ENCODE results near the gene FKBP11.

The FKBP11 gene

GRCh38 chr12:48925304-48926011, at the start of gene FKBP11:
Gene FKBP11, minus strand, starts transcription at chr12:48925492. Its CDS starts 64 bp downstream, at chr12:48925428.
- H3K36me3 ChIP-seq (ENCODE audit: control insufficient read depth, insufficient read depth, low read length), result no peaks in the 10 kb centered on the region
- H3K4me1 ChIP-seq (ENCODE audit: control insufficient read depth, insufficient read depth, low read length), result peaks cover 10% of the 10 kb centered on the region

GRCh38 chr12:48973941-48974673, 48.8 kb upstream of the FKBP11 start:
- H3K9me3 ChIP-seq (ENCODE audit: control insufficient read depth, low read length), result no peaks in the 10 kb centered on the region
- H3K4me3 ChIP-seq (ENCODE audit: low read length), result no peak overlapping the region
- H3K27me3 ChIP-seq (ENCODE audit: control insufficient read depth, insufficient read depth, low read length), result peaks cover 89% of the 10 kb centered on the region
- H3K36me3 ChIP-seq (ENCODE audit: control insufficient read depth, insufficient read depth, low read length), result no peaks in the 10 kb centered on the region
- H3K4me1 ChIP-seq (ENCODE audit: control insufficient read depth, insufficient read depth, low read length), result peaks cover 47% of the 10 kb centered on the region
- no peak overlapping the region for H3K9ac ChIP-seq (ENCODE audit: low read length)

More at GRCh38 chr12:48925304-48926011, at the start of gene FKBP11:
- H3K27me3 ChIP-seq (ENCODE audit: control insufficient read depth, insufficient read depth, low read length), result no peaks in the 10 kb centered on the region
- peak within 1 kb of the TSS; percentile 89 for H3K4me3 ChIP-seq (ENCODE audit: low read length)
- H3K9ac ChIP-seq (ENCODE audit: low read length), result peak within 1 kb of the TSS; percentile 90
- no peaks in the 10 kb centered on the region for H3K9me3 ChIP-seq (ENCODE audit: control insufficient read depth, low read length)

- Histone ChIP-seq H3K4me3 (ENCODE audit: low read length) (no peak overlapping the region), H3K4me1 (ENCODE audit: control insufficient read depth, insufficient read depth, low read length) (peaks cover 42% of the 10 kb centered on the region), H3K36me3 (ENCODE audit: control insufficient read depth, insufficient read depth, low read length) (no peaks in the 10 kb centered on the region), H3K9me3 (ENCODE audit: control insufficient read depth, low read length) (no peaks in the 10 kb centered on the region), H3K9ac (ENCODE audit: low read length) (no peak overlapping the region), H3K27me3 (ENCODE audit: control insufficient read depth, insufficient read depth, low read length) (peaks cover 86% of the 10 kb centered on the region)
Measured at GRCh38 chr12:48973531-48973930, 48.2 kb upstream of the FKBP11 start.

- peaks cover 84% of the 10 kb centered on the region for H3K27me3 ChIP-seq (ENCODE audit: control insufficient read depth, insufficient read depth, low read length)
Measured at GRCh38 chr12:48972952-48973483, 47.7 kb upstream of the FKBP11 start.

GRCh38 chr12:48972213-48972951, 47.1 kb upstream of the FKBP11 start:
- H3K4me1 ChIP-seq (ENCODE audit: control insufficient read depth, insufficient read depth, low read length), result peaks cover 30% of the 10 kb centered on the region
- no peaks in the 10 kb centered on the region for H3K36me3 ChIP-seq (ENCODE audit: control insufficient read depth, insufficient read depth, low read length)
- H3K4me3 ChIP-seq (ENCODE audit: low read length), result no peak overlapping the region
- no peaks in the 10 kb centered on the region for H3K9me3 ChIP-seq (ENCODE audit: control insufficient read depth, low read length)
- H3K9ac ChIP-seq (ENCODE audit: low read length), result no peak overlapping the region
- peaks cover 79% of the 10 kb centered on the region for H3K27me3 ChIP-seq (ENCODE audit: control insufficient read depth, insufficient read depth, low read length)

More at GRCh38 chr12:48972952-48973483, 47.7 kb upstream of the FKBP11 start:
- peaks cover 37% of the 10 kb centered on the region for H3K4me1 ChIP-seq (ENCODE audit: control insufficient read depth, insufficient read depth, low read length)
- no peak overlapping the region for H3K4me3 ChIP-seq (ENCODE audit: low read length)
- no peaks in the 10 kb centered on the region for H3K36me3 ChIP-seq (ENCODE audit: control insufficient read depth, insufficient read depth, low read length)
- no peaks in the 10 kb centered on the region for H3K9me3 ChIP-seq (ENCODE audit: control insufficient read depth, low read length)
- H3K9ac ChIP-seq (ENCODE audit: low read length), result no peak overlapping the region

- peaks cover 71% of the 10 kb centered on the region for H3K27me3 ChIP-seq (ENCODE audit: control insufficient read depth, insufficient read depth, low read length)
- peaks cover 28% of the 10 kb centered on the region for H3K4me1 ChIP-seq (ENCODE audit: control insufficient read depth, insufficient read depth, low read length)
- H3K9ac ChIP-seq (ENCODE audit: low read length), result no peak overlapping the region
- no peaks in the 10 kb centered on the region for H3K36me3 ChIP-seq (ENCODE audit: control insufficient read depth, insufficient read depth, low read length)
- H3K4me3 ChIP-seq (ENCODE audit: low read length), result no peak overlapping the region
- no peaks in the 10 kb centered on the region for H3K9me3 ChIP-seq (ENCODE audit: control insufficient read depth, low read length)
Measured at GRCh38 chr12:48970702-48971334, 45.5 kb upstream of the FKBP11 start.

GRCh38 chr12:48969833-48970701, 44.8 kb upstream of the FKBP11 start:
- Histone ChIP-seq H3K4me1 (ENCODE audit: control insufficient read depth, insufficient read depth, low read length) (peaks cover 28% of the 10 kb centered on the region), H3K36me3 (ENCODE audit: control insufficient read depth, insufficient read depth, low read length) (no peaks in the 10 kb centered on the region), H3K9ac (ENCODE audit: low read length) (no peak overlapping the region), H3K4me3 (ENCODE audit: low read length) (no peak overlapping the region), H3K9me3 (ENCODE audit: control insufficient read depth, low read length) (no peaks in the 10 kb centered on the region), H3K27me3 (ENCODE audit: control insufficient read depth, insufficient read depth, low read length) (peaks cover 67% of the 10 kb centered on the region)

GRCh38 chr12:48969160-48969771, 44.0 kb upstream of the FKBP11 start:
- Histone ChIP-seq H3K9me3 (ENCODE audit: control insufficient read depth, low read length) (no peaks in the 10 kb centered on the region), H3K36me3 (ENCODE audit: control insufficient read depth, insufficient read depth, low read length) (no peaks in the 10 kb centered on the region), H3K4me1 (ENCODE audit: control insufficient read depth, insufficient read depth, low read length) (peaks cover 28% of the 10 kb centered on the region), H3K9ac (ENCODE audit: low read length) (peak overlapping the region; percentile 12), H3K27me3 (ENCODE audit: control insufficient read depth, insufficient read depth, low read length) (peaks cover 59% of the 10 kb centered on the region), H3K4me3 (ENCODE audit: low read length) (no peak overlapping the region)

GRCh38 chr12:48968467-48968866, 43.2 kb upstream of the FKBP11 start:
- Histone ChIP-seq H3K9me3 (ENCODE audit: control insufficient read depth, low read length) (no peaks in the 10 kb centered on the region), H3K27me3 (ENCODE audit: control insufficient read depth, insufficient read depth, low read length) (peaks cover 51% of the 10 kb centered on the region), H3K9ac (ENCODE audit: low read length) (no peak overlapping the region), H3K4me3 (ENCODE audit: low read length) (no peak overlapping the region), H3K36me3 (ENCODE audit: control insufficient read depth, insufficient read depth, low read length) (no peaks in the 10 kb centered on the region), H3K4me1 (ENCODE audit: control insufficient read depth, insufficient read depth, low read length) (peaks cover 28% of the 10 kb centered on the region)

- H3K27me3 ChIP-seq (ENCODE audit: control insufficient read depth, insufficient read depth, low read length), result peaks cover 46% of the 10 kb centered on the region
- no peak overlapping the region for H3K4me3 ChIP-seq (ENCODE audit: low read length)
- H3K36me3 ChIP-seq (ENCODE audit: control insufficient read depth, insufficient read depth, low read length), result no peaks in the 10 kb centered on the region
- H3K9ac ChIP-seq (ENCODE audit: low read length), result no peak overlapping the region
- H3K4me1 ChIP-seq (ENCODE audit: control insufficient read depth, insufficient read depth, low read length), result peaks cover 28% of the 10 kb centered on the region
- H3K9me3 ChIP-seq (ENCODE audit: control insufficient read depth, low read length), result no peaks in the 10 kb centered on the region
Measured at GRCh38 chr12:48967991-48968390, 42.7 kb upstream of the FKBP11 start.
